ENCODE measurements around the gene SLC15A1.

Gene SLC15A1

DNA sequence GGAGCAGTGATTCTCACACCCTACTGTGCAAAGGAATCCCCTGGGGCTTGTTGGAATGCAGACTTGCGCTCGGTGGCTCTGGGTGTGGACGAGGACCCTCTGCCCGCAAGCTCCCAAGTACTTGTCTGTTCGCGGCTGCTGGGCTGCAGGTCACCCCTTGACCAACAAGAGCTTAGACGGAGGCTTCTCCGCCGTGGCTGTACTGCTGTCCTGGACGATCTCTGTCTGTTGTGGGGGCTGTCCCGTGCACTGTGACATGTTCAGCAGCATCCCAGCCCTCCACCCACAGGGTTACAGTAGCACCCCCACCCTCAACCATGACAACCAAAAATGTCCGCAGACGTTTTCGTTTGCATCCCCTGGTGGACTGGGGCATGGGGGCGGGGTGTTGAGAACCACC is 22.9 kb upstream of the SLC15A1 start:
- Histone ChIP-seq H4K8ac (ENCODE audit: low read depth, low read length) (no peak overlapping the region), H2BK120ac (ENCODE audit: insufficient read depth, low read length, poor library complexity) (no peak overlapping the region), H3K14ac (ENCODE audit: low read length) (no peak overlapping the region), H4K12ac (ENCODE audit: low read depth, low read length) (no peak overlapping the region), H3K27ac (ENCODE audit: low read depth, low read length) (no peak overlapping the region), H3K23ac (ENCODE audit: low read length) (no peak overlapping the region), H2BK5ac (ENCODE audit: low read depth, low read length, poor library complexity) (no peak overlapping the region), H3K4me1 (ENCODE audit: control insufficient read depth in 1 of 2, insufficient read depth in 2 of 2, low read length in 2 of 2) (peaks cover 6% of the 10 kb centered on the region in 2 experiments), H2AK5ac (ENCODE audit: low read length) (no peak overlapping the region), H2BK12ac (ENCODE audit: low read length) (no peak overlapping the region), H3K9me3 (ENCODE audit: insufficient read depth, low read depth, low read length) (no peaks in the 10 kb centered on the region), H3K27me3 (ENCODE audit: insufficient read depth, low read length) (no peaks in the 10 kb centered on the region), H3K79me2 (ENCODE audit: control insufficient read depth, insufficient read depth, low read length, poor library complexity) (no peaks in the 10 kb centered on the region), H3K18ac (ENCODE audit: low read length) (no peak overlapping the region), H4K91ac (ENCODE audit: low read depth, low read length) (no peak overlapping the region), H3K4me2 (ENCODE audit: low read length) (no peak overlapping the region), H3K36me3 (ENCODE audit: control insufficient read depth in 1 of 2, insufficient read depth in 2 of 2, low read length in 2 of 2) (no peaks in the 10 kb centered on the region), H3K4ac (ENCODE audit: low read depth, low read length) (no peak overlapping the region), H3K4me3 (ENCODE audit: low read depth, low read length) (no peak overlapping the region), H3K9ac (ENCODE audit: low read length) (no peak overlapping the region), H3K79me1 (ENCODE audit: low read length) (no peaks in the 10 kb centered on the region), H2AFZ (ENCODE audit: insufficient read depth, low read length, poor library complexity) (no peak overlapping the region)
- no peak for DNase-seq
- WGBS (ENCODE audit: extremely low coverage, insufficient coverage, insufficient read length), result no CpG with 5 or more reads among the region's 15 CpGs

DNA sequence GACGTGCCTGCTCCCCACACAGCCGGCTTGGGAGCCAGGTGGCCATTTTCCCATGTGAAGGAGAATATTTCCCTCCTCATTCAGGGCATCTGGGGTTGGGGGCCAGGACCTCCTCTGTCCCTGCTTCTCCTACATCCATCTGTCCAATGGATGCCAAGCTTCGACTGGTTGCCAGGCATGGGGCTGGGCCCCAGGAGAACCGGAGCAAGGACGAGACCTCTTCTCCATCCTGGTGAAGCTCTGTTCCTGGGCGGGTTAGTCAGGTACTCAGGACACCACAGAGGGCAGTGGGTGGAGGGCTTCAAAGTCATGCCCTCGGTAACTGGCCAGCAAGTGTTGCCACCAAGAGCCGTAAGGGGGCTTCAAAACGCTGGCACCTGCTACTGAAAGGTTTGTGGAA is 22.3 kb upstream of the SLC15A1 start:
- Histone ChIP-seq H3K4ac (ENCODE audit: low read depth, low read length) (no peak overlapping the region), H2BK120ac (ENCODE audit: insufficient read depth, low read length, poor library complexity) (no peak overlapping the region), H3K4me1 (ENCODE audit: control insufficient read depth in 1 of 2, insufficient read depth in 2 of 2, low read length in 2 of 2) (peaks cover 6% of the 10 kb centered on the region in 2 experiments), H3K18ac (ENCODE audit: low read length) (no peak overlapping the region), H3K4me2 (ENCODE audit: low read length) (no peak overlapping the region), H2BK12ac (ENCODE audit: low read length) (no peak overlapping the region), H2BK5ac (ENCODE audit: low read depth, low read length, poor library complexity) (no peak overlapping the region), H3K79me1 (ENCODE audit: low read length) (no peaks in the 10 kb centered on the region), H3K27me3 (ENCODE audit: insufficient read depth, low read length) (no peaks in the 10 kb centered on the region), H4K91ac (ENCODE audit: low read depth, low read length) (no peak overlapping the region), H4K8ac (ENCODE audit: low read depth, low read length) (no peak overlapping the region), H2AFZ (ENCODE audit: insufficient read depth, low read length, poor library complexity) (no peak overlapping the region), H3K79me2 (ENCODE audit: control insufficient read depth, insufficient read depth, low read length, poor library complexity) (no peaks in the 10 kb centered on the region), H3K9ac (ENCODE audit: low read length) (no peak overlapping the region), H3K27ac (ENCODE audit: low read depth, low read length) (no peak overlapping the region), H2AK5ac (ENCODE audit: low read length) (no peak overlapping the region), H3K9me3 (ENCODE audit: insufficient read depth, low read depth, low read length) (no peaks in the 10 kb centered on the region), H3K14ac (ENCODE audit: low read length) (no peak overlapping the region), H3K4me3 (ENCODE audit: low read depth, low read length) (no peak overlapping the region), H3K36me3 (ENCODE audit: control insufficient read depth in 1 of 2, insufficient read depth in 2 of 2, low read length in 2 of 2) (no peaks in the 10 kb centered on the region), H3K23ac (ENCODE audit: low read length) (no peak overlapping the region), H4K12ac (ENCODE audit: low read depth, low read length) (no peak overlapping the region)
- no peak for DNase-seq
- no CpG with 5 or more reads among the region's 9 CpGs for WGBS (ENCODE audit: extremely low coverage, insufficient coverage, insufficient read length)

- no peak overlapping the region for H3K9ac ChIP-seq (ENCODE audit: low read length)
- no peak overlapping the region for H4K8ac ChIP-seq (ENCODE audit: low read depth, low read length)
- no peak for DNase-seq
- H4K91ac ChIP-seq (ENCODE audit: low read depth, low read length), result no peak overlapping the region
- H3K27me3 ChIP-seq (ENCODE audit: insufficient read depth, low read length), result no peaks in the 10 kb centered on the region
- H3K79me2 ChIP-seq (ENCODE audit: control insufficient read depth, insufficient read depth, low read length, poor library complexity), result no peaks in the 10 kb centered on the region
- H2AK5ac ChIP-seq (ENCODE audit: low read length), result no peak overlapping the region
- no peaks in the 10 kb centered on the region for H3K36me3 ChIP-seq (ENCODE audit: control insufficient read depth in 1 of 2, insufficient read depth in 2 of 2, low read length in 2 of 2)
- H2AFZ ChIP-seq (ENCODE audit: insufficient read depth, low read length, poor library complexity), result no peak overlapping the region
- no peak overlapping the region for H3K4ac ChIP-seq (ENCODE audit: low read depth, low read length)
- H3K27ac ChIP-seq (ENCODE audit: low read depth, low read length), result no peak overlapping the region
- H2BK5ac ChIP-seq (ENCODE audit: low read depth, low read length, poor library complexity), result no peak overlapping the region
- peaks cover 6% of the 10 kb centered on the region in 2 experiments for H3K4me1 ChIP-seq (ENCODE audit: control insufficient read depth in 1 of 2, insufficient read depth in 2 of 2, low read length in 2 of 2)
- H3K79me1 ChIP-seq (ENCODE audit: low read length), result no peaks in the 10 kb centered on the region
- no peak overlapping the region for H2BK12ac ChIP-seq (ENCODE audit: low read length)
- no peak overlapping the region for H2BK120ac ChIP-seq (ENCODE audit: insufficient read depth, low read length, poor library complexity)
- no peak overlapping the region for H3K4me3 ChIP-seq (ENCODE audit: low read depth, low read length)
- no peak overlapping the region for H3K14ac ChIP-seq (ENCODE audit: low read length)
- no peak overlapping the region for H3K18ac ChIP-seq (ENCODE audit: low read length)
- H3K4me2 ChIP-seq (ENCODE audit: low read length), result no peak overlapping the region
- no peak overlapping the region for H3K23ac ChIP-seq (ENCODE audit: low read length)
- H4K12ac ChIP-seq (ENCODE audit: low read depth, low read length), result no peak overlapping the region
- WGBS (ENCODE audit: extremely low coverage, insufficient coverage, insufficient read length), result no CpG with 5 or more reads among the region's 20 CpGs
- no peaks in the 10 kb centered on the region for H3K9me3 ChIP-seq (ENCODE audit: insufficient read depth, low read depth, low read length)
Observed at GRCh38 chr13:98773921-98774320, 21.4 kb upstream of the SLC15A1 start.

GRCh38 chr13:98772794-98773452 is 20.5 kb upstream of the SLC15A1 start:
- H3K4me2 ChIP-seq (ENCODE audit: low read length), result no peak overlapping the region
- H2BK120ac ChIP-seq (ENCODE audit: insufficient read depth, low read length, poor library complexity), result no peak overlapping the region
- no peak overlapping the region for H3K14ac ChIP-seq (ENCODE audit: low read length)
- H3K79me1 ChIP-seq (ENCODE audit: low read length), result no peaks in the 10 kb centered on the region
- WGBS (ENCODE audit: extremely low coverage, insufficient coverage, insufficient read length), result no CpG with 5 or more reads among the region's 12 CpGs
- H3K4ac ChIP-seq (ENCODE audit: low read depth, low read length), result no peak overlapping the region
- no peaks in the 10 kb centered on the region for H3K27me3 ChIP-seq (ENCODE audit: insufficient read depth, low read length)
- H3K18ac ChIP-seq (ENCODE audit: low read length), result no peak overlapping the region
- H2AK5ac ChIP-seq (ENCODE audit: low read length), result no peak overlapping the region
- no peak overlapping the region for H3K4me3 ChIP-seq (ENCODE audit: low read depth, low read length)
- no peak overlapping the region for H4K91ac ChIP-seq (ENCODE audit: low read depth, low read length)
- no peak overlapping the region for H3K9ac ChIP-seq (ENCODE audit: low read length)
- H2BK5ac ChIP-seq (ENCODE audit: low read depth, low read length, poor library complexity), result no peak overlapping the region
- no peak overlapping the region for H4K12ac ChIP-seq (ENCODE audit: low read depth, low read length)
- no peak overlapping the region for H2AFZ ChIP-seq (ENCODE audit: insufficient read depth, low read length, poor library complexity)
- H4K8ac ChIP-seq (ENCODE audit: low read depth, low read length), result no peak overlapping the region
- H3K23ac ChIP-seq (ENCODE audit: low read length), result no peak overlapping the region
- no peak overlapping the region for H2BK12ac ChIP-seq (ENCODE audit: low read length)
- H3K9me3 ChIP-seq (ENCODE audit: insufficient read depth, low read depth, low read length), result no peaks in the 10 kb centered on the region
- no peaks in the 10 kb centered on the region for H3K79me2 ChIP-seq (ENCODE audit: control insufficient read depth, insufficient read depth, low read length, poor library complexity)
- H3K36me3 ChIP-seq (ENCODE audit: control insufficient read depth in 1 of 2, insufficient read depth in 2 of 2, low read length in 2 of 2), result no peaks in the 10 kb centered on the region
- peaks cover 6% of the 10 kb centered on the region in 2 experiments for H3K4me1 ChIP-seq (ENCODE audit: control insufficient read depth in 1 of 2, insufficient read depth in 2 of 2, low read length in 2 of 2)
- no peak for DNase-seq
- no peak overlapping the region for H3K27ac ChIP-seq (ENCODE audit: low read depth, low read length)

All from trophoblast cell (in vitro differentiated cells and primary cell).